NCI-H1436 treated with DMSO at 0.1 percent for 48 hours (cell line): ENCODE results near the gene HBA1.
"Not testable (repeated sequence)": the region's sequence is repeated elsewhere in the genome, so short reads cannot be mapped to it uniquely, and the experiment has no call there.

Experiments
- DNase-seq: peaks from one replicate; lab custom pipeline; 2025; lab: John Stamatoyannopoulos, UW

Gene HBA1

GRCh38 chr16:160242-160641, 16.2 kb upstream of the HBA1 start:
- DNase-seq = not testable (repeated sequence)

DNA sequence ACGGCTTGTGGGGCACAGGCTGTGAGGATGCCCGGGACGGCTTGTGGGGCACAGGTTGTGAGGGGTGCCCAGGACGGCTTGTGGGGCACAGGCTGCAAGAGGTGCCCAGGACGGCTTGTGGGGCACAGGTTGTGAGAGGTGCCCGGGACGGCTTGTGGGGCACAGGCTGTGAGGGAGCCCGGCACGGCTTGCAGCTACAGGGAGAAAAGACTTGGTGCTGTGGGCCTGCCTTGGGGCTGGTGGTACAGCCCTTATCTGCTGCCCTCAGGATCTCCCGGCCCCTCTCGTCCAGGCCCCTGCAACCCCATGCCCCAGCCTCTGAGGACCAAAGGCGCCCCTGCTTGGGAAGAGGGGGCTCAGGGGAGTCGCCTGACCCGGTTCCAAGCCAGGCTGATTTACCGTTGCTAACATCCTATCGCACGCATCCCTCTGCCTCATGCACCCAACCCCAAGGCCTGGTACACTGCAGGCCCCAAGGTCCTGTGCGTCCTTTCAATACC, 15.7 kb upstream of the HBA1 start:
- no peak for DNase-seq

GRCh38 chr16:162271-162991, 14.0 kb upstream of the HBA1 start:
- DNase-seq = no peak

DNA sequence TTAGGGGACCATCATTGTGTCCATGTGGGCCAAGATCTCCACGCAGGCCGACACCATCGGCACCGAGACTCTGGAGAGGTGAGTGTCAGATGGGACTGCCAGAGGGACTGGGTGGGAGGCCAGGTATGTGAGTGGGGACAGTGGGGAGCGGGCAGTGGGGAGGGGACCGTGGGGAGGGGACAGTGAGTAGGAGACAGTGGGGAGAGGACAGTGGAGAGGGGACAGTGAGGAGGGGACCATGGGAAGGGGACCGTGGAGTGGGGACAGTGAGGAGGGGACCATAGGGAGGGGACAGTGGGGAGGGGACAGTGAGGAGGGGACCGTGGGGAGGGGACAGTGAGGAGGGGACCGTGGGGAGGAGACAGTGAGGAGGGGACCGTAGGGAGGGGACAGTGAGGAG, 13.3 kb upstream of the HBA1 start:
- DNase-seq = not testable (repeated sequence)

DNA sequence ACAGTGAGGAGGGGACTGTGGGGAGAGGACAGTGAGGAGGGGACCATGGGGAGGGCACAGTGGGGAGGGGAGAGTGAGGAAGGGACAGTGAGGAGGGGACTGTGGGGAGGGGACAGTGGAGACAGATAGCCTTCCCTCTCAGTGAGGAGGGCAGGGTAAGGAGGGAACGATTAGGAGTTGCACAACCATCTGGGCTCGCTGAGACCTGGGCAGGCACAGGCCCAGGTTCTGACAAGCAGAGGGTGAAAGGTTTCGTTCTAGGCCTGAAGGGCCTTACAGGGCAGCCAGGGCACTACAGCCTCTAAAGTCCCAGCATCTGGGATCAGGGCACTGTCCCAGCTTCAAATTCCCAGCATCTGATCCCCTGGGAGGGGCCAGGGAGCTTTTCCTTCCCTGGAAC, 12.8 kb upstream of the HBA1 start:
- DNase-seq = not testable (repeated sequence)

DNA sequence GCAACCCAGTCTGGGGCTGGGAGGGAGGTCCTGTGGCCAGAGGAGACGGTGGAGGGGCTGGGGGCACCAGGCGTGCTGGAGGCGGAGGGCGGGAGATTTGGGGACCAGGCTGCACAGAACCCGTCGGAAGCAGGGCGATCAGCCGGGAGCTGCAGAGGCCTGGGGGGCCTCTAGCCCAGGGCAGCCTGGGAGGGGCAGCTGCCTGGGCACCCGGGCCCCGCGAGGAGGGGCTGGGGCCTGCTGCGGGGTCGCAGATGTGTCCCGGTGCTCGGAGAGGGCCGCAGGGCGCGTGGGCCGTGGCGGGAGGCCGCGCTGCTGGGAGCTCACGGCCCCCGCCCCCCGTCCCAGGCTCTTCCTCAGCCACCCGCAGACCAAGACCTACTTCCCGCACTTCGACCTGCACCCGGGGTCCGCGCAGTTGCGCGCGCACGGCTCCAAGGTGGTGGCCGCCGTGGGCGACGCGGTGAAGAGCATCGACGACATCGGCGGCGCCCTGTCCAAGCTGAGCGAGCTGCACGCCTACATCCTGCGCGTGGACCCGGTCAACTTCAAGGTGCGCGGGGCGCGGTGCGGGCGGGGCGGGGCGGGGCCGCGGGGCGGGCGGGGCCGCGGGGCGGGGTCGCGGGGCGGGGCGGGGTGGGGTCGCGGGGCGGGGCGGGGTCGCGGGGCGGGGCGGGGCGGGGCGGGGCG, 12.2 kb upstream of the HBA1 start:
- DNase-seq = not testable (repeated sequence)

DNA sequence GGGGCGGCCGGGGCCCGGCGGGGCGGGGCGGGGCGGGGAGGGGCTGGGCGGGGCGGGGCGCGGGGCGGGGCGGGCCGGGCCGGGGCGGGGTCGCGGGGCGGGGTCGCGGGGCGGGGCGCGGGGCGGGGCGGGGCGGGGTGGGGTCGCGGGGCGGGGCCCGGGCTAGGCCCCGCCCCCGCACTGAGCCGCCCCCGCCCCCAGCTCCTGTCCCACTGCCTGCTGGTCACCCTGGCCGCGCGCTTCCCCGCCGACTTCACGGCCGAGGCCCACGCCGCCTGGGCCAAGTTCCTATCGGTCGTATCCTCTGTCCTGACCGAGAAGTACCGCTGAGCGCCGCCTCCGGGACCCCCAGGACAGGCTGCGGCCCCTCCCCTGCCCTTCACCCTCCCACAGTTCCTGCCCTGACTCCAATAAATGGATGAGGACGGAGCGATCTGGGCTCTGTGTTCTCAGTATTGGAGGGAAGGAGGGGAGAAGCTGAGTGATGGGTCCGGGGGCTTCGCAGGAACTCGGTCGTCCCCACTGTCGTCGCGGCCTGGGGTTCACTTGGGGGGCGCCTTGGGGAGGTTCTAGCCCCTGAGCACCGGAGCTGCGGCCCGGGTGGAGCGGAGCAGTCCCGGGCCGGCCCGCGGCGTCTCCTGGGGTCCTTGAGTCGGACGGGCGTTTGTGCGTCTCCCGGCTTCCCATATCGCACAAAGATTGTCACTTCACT, 11.5 kb upstream of the HBA1 start:
- no peak for DNase-seq

- no peak for DNase-seq
Measured at GRCh38 chr16:165539-166374, 10.7 kb upstream of the HBA1 start, which contains the start of gene HBM. TSS of gene HBM (plus strand) at chr16:165978. CDS start at chr16:165998, 20 bp downstream.

- no peak for DNase-seq
Measured at GRCh38 chr16:166375-167121, 9.9 kb upstream of the HBA1 start.

GRCh38 chr16:167122-167690, 9.3 kb upstream of the HBA1 start:
- DNase-seq = no peak

DNA sequence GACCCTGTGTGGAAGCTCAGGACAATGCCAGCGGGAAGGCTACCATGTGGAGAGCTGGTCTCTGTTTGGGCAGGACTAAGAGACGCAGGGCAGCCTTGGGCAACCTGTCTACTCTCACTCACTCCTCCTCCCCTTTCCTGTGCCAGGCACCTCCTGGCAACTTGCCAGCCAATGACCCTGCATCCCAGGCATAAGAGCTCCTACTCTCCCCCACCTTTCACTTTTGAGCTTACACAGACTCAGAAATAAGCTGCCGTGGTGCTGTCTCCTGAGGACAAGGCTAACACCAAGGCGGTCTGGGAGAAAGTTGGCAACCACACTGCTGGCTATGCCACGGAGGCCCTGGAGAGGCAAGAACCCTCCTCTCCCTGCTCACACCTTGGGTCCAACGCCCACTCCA, 8.1 kb upstream of the HBA1 start:
- no peak for DNase-seq

- no peak for DNase-seq
Measured at GRCh38 chr16:169014-169413, 7.5 kb upstream of the HBA1 start.

GRCh38 chr16:170088-170507, 6.4 kb upstream of the HBA1 start:
- DNase-seq = not testable (repeated sequence)

- no peak for DNase-seq
Measured at GRCh38 chr16:170788-171187, 5.7 kb upstream of the HBA1 start.

GRCh38 chr16:172374-172941, 4.0 kb upstream of the HBA1 start, which contains the start of gene HBA2:
TSS of gene HBA2 (plus strand) at chr16:172876. CDS start at chr16:172913, 37 bp downstream.
- not testable (repeated sequence) for DNase-seq

DNA sequence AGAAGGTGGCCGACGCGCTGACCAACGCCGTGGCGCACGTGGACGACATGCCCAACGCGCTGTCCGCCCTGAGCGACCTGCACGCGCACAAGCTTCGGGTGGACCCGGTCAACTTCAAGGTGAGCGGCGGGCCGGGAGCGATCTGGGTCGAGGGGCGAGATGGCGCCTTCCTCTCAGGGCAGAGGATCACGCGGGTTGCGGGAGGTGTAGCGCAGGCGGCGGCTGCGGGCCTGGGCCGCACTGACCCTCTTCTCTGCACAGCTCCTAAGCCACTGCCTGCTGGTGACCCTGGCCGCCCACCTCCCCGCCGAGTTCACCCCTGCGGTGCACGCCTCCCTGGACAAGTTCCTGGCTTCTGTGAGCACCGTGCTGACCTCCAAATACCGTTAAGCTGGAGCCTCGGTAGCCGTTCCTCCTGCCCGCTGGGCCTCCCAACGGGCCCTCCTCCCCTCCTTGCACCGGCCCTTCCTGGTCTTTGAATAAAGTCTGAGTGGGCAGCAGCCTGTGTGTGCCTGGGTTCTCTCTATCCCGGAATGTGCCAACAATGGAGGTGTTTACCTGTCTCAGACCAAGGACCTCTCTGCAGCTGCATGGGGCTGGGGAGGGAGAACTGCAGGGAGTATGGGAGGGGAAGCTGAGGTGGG, 3.1 kb upstream of the HBA1 start:
- not testable (repeated sequence) for DNase-seq

DNA sequence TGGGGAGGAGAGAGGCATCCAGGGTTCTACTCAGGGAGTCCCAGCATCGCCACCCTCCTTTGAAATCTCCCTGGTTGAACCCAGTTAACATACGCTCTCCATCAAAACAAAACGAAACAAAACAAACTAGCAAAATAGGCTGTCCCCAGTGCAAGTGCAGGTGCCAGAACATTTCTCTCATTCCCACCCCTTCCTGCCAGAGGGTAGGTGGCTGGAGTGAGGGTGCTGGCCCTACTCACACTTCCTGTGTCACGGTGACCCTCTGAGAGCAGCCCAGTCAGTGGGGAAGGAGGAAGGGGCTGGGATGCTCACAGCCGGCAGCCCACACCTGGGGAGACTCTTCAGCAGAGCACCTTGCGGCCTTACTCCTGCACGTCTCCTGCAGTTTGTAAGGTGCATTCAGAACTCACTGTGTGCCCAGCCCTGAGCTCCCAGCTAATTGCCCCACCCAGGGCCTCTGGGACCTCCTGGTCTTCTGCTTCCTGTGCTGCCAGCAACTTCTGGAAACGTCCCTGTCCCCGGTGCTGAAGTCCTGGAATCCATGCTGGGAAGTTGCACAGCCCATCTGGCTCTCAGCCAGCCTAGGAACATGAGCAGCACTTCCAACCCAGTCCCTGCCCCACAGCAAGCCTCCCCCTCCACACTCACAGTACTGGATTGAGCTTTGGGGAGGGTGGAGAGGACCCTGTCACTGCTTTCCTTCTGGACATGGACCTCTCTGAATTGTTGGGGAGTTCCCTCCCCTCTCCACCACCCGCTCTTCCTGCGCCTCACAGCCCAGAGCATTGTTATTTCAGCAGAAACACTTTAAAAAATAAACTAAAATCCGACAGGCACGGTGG, 2.3 kb upstream of the HBA1 start:
- not testable (repeated sequence) for DNase-seq

DNA sequence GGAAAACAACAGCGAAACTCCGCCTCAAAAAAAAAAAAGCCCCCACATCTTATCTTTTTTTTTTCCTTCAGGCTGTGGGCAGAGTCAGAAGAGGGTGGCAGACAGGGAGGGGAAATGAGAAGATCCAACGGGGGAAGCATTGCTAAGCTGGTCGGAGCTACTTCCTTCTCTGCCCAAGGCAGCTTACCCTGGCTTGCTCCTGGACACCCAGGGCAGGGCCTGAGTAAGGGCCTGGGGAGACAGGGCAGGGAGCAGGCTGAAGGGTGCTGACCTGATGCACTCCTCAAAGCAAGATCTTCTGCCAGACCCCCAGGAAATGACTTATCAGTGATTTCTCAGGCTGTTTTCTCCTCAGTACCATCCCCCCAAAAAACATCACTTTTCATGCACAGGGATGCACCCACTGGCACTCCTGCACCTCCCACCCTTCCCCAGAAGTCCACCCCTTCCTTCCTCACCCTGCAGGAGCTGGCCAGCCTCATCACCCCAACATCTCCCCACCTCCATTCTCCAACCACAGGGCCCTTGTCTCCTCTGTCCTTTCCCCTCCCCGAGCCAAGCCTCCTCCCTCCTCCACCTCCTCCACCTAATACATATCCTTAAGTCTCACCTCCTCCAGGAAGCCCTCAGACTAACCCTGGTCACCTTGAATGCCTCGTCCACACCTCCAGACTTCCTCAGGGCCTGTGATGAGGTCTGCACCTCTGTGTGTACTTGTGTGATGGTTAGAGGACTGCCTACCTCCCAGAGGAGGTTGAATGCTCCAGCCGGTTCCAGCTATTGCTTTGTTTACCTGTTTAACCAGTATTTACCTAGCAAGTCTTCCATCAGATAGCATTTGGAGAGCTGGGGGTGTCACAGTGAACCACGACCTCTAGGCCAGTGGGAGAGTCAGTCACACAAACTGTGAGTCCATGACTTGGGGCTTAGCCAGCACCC, 1.2 kb upstream of the HBA1 start:
- no peak for DNase-seq
